HepG2 (cell line): ENCODE measurements around the gene DHRS11. TPM values are rescaled to one million over a fixed set of nuclear protein-coding genes. Genes with fewer than 3 reads are reported as not detected.

Experiments
- HNRNPL ChIP-seq: fragments of 200-400 bp; formaldehyde crosslinking; IDR thresholded peaks from 2 replicates; pipeline ENCODE4 v1.6.1; 2017; ENCODE audit warnings: mild to moderate bottlenecking, low read depth, low read length
- KAT8 ChIP-seq: IDR thresholded peaks from 2 replicates; pipeline ENCODE4 v1.6.1; 2016; ENCODE audit warnings: missing genetic modification reagents, missing compliant biosample characterization
- MEF2D ChIP-seq: sonication (generic); formaldehyde crosslinking; IDR thresholded peaks from 2 replicates; pipeline ENCODE4 v1.5.1; 2020; ENCODE audit warnings: mild to moderate bottlenecking, missing genetic modification reagents
- PATZ1 ChIP-seq: sonication (generic); formaldehyde crosslinking; IDR thresholded peaks from 2 replicates; pipeline ENCODE4 v1.4.0; 2020; ENCODE audit warnings: missing genetic modification reagents
- RBM22 ChIP-seq: fragments of 200-400 bp; formaldehyde crosslinking; optimal IDR thresholded peaks from 2 replicates; pipeline ENCODE3; 2017; ENCODE audit warnings: mild to moderate bottlenecking, low read length, moderate library complexity
- RFXANK ChIP-seq: IDR thresholded peaks from 2 replicates; pipeline ENCODE4 v1.6.1; 2016
- ZFP91 ChIP-seq: sonication (generic); formaldehyde crosslinking; IDR thresholded peaks from 2 replicates; pipeline ENCODE4 v1.9.0; 2022; ENCODE audit warnings: missing genetic modification reagents, mild to moderate bottlenecking, borderline replicate concordance
- ZNF260 ChIP-seq: sonication (generic); formaldehyde crosslinking; IDR thresholded peaks from 2 replicates; pipeline ENCODE4 v1.4.0; 2020; ENCODE audit warnings: missing genetic modification reagents, low read depth, mild to moderate bottlenecking, borderline replicate concordance
- ZNF33B ChIP-seq: sonication (generic); formaldehyde crosslinking; IDR thresholded peaks from 2 replicates; pipeline ENCODE4 v1.5.1; 2020; ENCODE audit warnings: mild to moderate bottlenecking, missing genetic modification reagents
- ZNF530 ChIP-seq: sonication (generic); formaldehyde crosslinking; IDR thresholded peaks from 2 replicates; pipeline ENCODE4 v1.5.0; 2020; ENCODE audit warnings: low read depth, mild to moderate bottlenecking, missing genetic modification reagents
- ZNF597 ChIP-seq: sonication (generic); formaldehyde crosslinking; IDR thresholded peaks from 2 replicates; pipeline ENCODE4 v1.5.0; 2020; ENCODE audit warnings: missing genetic modification reagents
- ZNF652 ChIP-seq: IDR thresholded peaks from 2 replicates; pipeline ENCODE4 v1.6.1; 2016; ENCODE audit warnings: low read depth, borderline replicate concordance
- ZNF841 ChIP-seq: sonication (generic); formaldehyde crosslinking; IDR thresholded peaks from 2 replicates; pipeline ENCODE4 v1.8.1; 2023; ENCODE audit warnings: missing genetic modification reagents, borderline replicate concordance
- polyA plus RNA-seq, 8 experiments: library from polyadenylated mRNA; depleted of rRNA in 3 of 8; stranded (reverse) in 7 of 8; unstranded in 1 of 8; fragments of >200 nt; fragmentation: Illumina TruSeq in 4 of 8; extraction: Trizol in 4 of 8; gene quantifications; 2 replicates each; pipeline versions ENCODE4 v1.2.1 to v1.2.3, GENCODE V29; 2011 to 2016; ENCODE audit warnings: low read depth in 4 of 8, missing spikeins in 1 of 8, mixed read lengths in 1 of 8; ENCODE audit not compliant: insufficient read depth in 1 of 8
- total RNA-seq, 5 experiments: library from RNA; depleted of rRNA; stranded (reverse); fragments of >200 nt; fragmentation: Illumina TruSeq; extraction: Trizol; gene quantifications; 2 replicates each; pipeline ENCODE4 v1.2.3, GENCODE V29; 2016; ENCODE audit warnings: low read depth in 1 of 5
- TF ChIP-seq, protein P1 (sequence below): sonication (generic); formaldehyde crosslinking; IDR thresholded peaks from 2 replicates; pipeline ENCODE4 v1.5.0; 2020; ENCODE audit warnings: mild to moderate bottlenecking, missing genetic modification reagents, borderline replicate concordance
- TF ChIP-seq, protein P2 (sequence below): sonication (generic); formaldehyde crosslinking; IDR thresholded peaks from 2 replicates; pipeline ENCODE4 v1.4.0; 2020; ENCODE audit warnings: missing genetic modification reagents, borderline replicate concordance

The DHRS11 gene
- total and polyA plus RNA-seq, 2 of the 13 experiments (the other 11 are each of a cell fraction or from before 2014, with no cell fraction given), result 28.4 to 41.9 TPM

GRCh38 chr17:36592716-36593321 is 1.1 kb downstream of the DHRS11 start (continued):
- TF ChIP-seq ZNF530 (CRISPR knock-in tag) (no peak), ZNF260 (CRISPR knock-in tag) (no peak), KAT8 (CRISPR knock-in tag) (0 out of 2 replicates have a peak, but pooled peaks have one; percentile 21), RBM22 (peak; percentile 25), ZNF33B (0 out of 2 replicates have a peak, but pooled peaks have one; percentile 50), ZNF652 (CRISPR knock-in tag) (peak; percentile 51; the same call in 1 of the 2 replicates), PATZ1 (CRISPR knock-in tag) (peak; percentile 81), RFXANK (CRISPR knock-in tag) (no peak), HNRNPL (0 out of 2 replicates have a peak, but pooled peaks have one; percentile 5), ZFP91 (CRISPR knock-in tag) (no peak), MEF2D (CRISPR knock-in tag) (peak; percentile 53; the same call in 1 of the 2 replicates), ZNF841 (CRISPR knock-in tag) (no peak), ZNF597 (CRISPR knock-in tag) (no peak)
- TF ChIP-seq, protein P1, sequence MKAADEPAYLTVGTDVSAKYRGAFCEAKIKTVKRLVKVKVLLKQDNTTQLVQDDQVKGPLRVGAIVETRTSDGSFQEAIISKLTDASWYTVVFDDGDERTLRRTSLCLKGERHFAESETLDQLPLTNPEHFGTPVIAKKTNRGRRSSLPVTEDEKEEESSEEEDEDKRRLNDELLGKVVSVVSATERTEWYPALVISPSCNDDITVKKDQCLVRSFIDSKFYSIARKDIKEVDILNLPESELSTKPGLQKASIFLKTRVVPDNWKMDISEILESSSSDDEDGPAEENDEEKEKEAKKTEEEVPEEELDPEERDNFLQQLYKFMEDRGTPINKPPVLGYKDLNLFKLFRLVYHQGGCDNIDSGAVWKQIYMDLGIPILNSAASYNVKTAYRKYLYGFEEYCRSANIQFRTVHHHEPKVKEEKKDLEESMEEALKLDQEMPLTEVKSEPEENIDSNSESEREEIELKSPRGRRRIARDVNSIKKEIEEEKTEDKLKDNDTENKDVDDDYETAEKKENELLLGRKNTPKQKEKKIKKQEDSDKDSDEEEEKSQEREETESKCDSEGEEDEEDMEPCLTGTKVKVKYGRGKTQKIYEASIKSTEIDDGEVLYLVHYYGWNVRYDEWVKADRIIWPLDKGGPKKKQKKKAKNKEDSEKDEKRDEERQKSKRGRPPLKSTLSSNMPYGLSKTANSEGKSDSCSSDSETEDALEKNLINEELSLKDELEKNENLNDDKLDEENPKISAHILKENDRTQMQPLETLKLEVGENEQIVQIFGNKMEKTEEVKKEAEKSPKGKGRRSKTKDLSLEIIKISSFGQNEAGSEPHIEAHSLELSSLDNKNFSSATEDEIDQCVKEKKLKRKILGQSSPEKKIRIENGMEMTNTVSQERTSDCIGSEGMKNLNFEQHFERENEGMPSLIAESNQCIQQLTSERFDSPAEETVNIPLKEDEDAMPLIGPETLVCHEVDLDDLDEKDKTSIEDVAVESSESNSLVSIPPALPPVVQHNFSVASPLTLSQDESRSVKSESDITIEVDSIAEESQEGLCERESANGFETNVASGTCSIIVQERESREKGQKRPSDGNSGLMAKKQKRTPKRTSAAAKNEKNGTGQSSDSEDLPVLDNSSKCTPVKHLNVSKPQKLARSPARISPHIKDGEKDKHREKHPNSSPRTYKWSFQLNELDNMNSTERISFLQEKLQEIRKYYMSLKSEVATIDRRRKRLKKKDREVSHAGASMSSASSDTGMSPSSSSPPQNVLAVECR (CRISPR knock-in tag), result peak; percentile 30; the same call in 1 of the 2 replicates
- TF ChIP-seq, protein P2, sequence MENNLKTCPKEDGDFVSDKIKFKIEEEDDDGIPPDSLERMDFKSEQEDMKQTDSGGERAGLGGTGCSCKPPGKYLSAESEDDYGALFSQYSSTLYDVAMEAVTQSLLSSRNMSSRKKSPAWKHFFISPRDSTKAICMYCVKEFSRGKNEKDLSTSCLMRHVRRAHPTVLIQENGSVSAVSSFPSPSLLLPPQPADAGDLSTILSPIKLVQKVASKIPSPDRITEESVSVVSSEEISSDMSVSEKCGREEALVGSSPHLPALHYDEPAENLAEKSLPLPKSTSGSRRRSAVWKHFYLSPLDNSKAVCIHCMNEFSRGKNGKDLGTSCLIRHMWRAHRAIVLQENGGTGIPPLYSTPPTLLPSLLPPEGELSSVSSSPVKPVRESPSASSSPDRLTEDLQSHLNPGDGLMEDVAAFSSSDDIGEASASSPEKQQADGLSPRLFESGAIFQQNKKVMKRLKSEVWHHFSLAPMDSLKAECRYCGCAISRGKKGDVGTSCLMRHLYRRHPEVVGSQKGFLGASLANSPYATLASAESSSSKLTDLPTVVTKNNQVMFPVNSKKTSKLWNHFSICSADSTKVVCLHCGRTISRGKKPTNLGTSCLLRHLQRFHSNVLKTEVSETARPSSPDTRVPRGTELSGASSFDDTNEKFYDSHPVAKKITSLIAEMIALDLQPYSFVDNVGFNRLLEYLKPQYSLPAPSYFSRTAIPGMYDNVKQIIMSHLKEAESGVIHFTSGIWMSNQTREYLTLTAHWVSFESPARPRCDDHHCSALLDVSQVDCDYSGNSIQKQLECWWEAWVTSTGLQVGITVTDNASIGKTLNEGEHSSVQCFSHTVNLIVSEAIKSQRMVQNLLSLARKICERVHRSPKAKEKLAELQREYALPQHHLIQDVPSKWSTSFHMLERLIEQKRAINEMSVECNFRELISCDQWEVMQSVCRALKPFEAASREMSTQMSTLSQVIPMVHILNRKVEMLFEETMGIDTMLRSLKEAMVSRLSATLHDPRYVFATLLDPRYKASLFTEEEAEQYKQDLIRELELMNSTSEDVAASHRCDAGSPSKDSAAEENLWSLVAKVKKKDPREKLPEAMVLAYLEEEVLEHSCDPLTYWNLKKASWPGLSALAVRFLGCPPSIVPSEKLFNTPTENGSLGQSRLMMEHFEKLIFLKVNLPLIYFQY (CRISPR knock-in tag), result no peak
- TF ChIP-seq, all 625 proteins: peak for 28
